ENCODE measurements around the gene A3GALT2. TPM values are rescaled to one million over a fixed set of nuclear protein-coding genes. Genes with fewer than 3 reads are reported as not detected.

Gene A3GALT2
- total RNA-seq, 1 donor from 2014 or later = 0.71 TPM

DNA sequence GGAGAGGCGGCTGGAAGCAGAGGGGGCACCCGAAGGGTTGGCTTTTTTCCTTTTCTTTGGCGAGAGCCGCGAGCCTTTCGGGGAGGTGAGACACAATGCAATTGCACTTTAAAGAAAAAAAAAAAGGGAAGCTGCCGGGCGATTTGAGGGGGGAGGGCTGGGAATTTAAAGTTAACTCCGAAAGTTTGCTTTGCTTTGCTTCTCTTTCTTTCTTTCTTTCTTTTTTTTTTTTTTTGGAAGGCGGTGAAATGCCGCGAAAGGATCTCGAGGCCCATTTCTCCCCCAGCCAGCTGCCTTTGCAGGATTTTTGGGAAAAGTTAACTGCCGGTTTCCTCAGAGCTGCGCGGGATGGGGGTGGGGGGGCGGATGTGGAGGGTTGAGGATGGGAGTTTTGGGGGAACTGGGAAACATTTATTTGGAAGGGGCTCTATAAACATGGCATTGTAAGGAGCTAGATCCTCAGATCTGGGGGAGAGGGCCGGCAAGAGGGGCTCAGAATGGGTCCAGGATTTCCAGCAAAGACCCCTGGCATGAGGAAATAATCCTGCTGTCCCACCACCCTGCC, 63.6 kb downstream of the A3GALT2 start:
- H3K9me3 Mint-ChIP-seq (ENCODE audit: unreplicated experiment) = peaks cover 6% of the 10 kb centered on the region
- H3K36me3 Mint-ChIP-seq (ENCODE audit: unreplicated experiment) = no peaks in the 10 kb centered on the region
- peak overlapping the region; percentile 95 for H3K4me3 Mint-ChIP-seq (ENCODE audit: unreplicated experiment)
- no peak for DNase-seq
- H3K4me1 Mint-ChIP-seq (ENCODE audit: low read depth, unreplicated experiment) = peaks cover 32% of the 10 kb centered on the region
- peak overlapping the region; percentile 100 for H3K27ac Mint-ChIP-seq (ENCODE audit: unreplicated experiment)
- peaks cover 8% of the 10 kb centered on the region for H3K27me3 Mint-ChIP-seq (ENCODE audit: unreplicated experiment)
- TF ChIP-seq, protein P1, sequence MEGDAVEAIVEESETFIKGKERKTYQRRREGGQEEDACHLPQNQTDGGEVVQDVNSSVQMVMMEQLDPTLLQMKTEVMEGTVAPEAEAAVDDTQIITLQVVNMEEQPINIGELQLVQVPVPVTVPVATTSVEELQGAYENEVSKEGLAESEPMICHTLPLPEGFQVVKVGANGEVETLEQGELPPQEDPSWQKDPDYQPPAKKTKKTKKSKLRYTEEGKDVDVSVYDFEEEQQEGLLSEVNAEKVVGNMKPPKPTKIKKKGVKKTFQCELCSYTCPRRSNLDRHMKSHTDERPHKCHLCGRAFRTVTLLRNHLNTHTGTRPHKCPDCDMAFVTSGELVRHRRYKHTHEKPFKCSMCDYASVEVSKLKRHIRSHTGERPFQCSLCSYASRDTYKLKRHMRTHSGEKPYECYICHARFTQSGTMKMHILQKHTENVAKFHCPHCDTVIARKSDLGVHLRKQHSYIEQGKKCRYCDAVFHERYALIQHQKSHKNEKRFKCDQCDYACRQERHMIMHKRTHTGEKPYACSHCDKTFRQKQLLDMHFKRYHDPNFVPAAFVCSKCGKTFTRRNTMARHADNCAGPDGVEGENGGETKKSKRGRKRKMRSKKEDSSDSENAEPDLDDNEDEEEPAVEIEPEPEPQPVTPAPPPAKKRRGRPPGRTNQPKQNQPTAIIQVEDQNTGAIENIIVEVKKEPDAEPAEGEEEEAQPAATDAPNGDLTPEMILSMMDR (IDR thresholded peaks at IDR 0.05; ENCODE audit: partially characterized antibody, unreplicated experiment) = no peak

Small RNA genes lying within 50 kb of the gene (microRNA-seq; reads per million reads assigned to microRNA genes)
- 143 reads per million, percentile 77 among the genes with 10 or more reads in this experiment for gene MIR3605 (ENCODE audit: unreplicated experiment)

Other genes with a start within 250 kb of the A3GALT2 start
- 7.0 TPM for gene AZIN2, start 239.9 kb downstream of the A3GALT2 start, total RNA-seq (ENCODE audit: unreplicated experiment)
- 95.7 TPM for gene TRIM62, start 139.1 kb downstream of the A3GALT2 start, total RNA-seq (ENCODE audit: unreplicated experiment)
- gene ZNF362, start 64.6 kb downstream of the A3GALT2 start, total RNA-seq (ENCODE audit: unreplicated experiment) = 69.8 TPM
- 287 TPM for gene PHC2, start 110.0 kb upstream of the A3GALT2 start, total RNA-seq (ENCODE audit: unreplicated experiment)
- 9.7 TPM for gene ZSCAN20, start 151.5 kb upstream of the A3GALT2 start, total RNA-seq (ENCODE audit: unreplicated experiment)

Measured in glutamatergic neuron (in vitro differentiated cells).